ENCODE results near the gene PPM1L. TPM values are rescaled to one million over a fixed set of nuclear protein-coding genes. Genes with fewer than 3 reads are reported as not detected.

PPM1L gene
- total RNA-seq: 3.6 and 4.5 TPM in 2 replicates

GRCh38 chr3:160755776-160756304 lies at the start of gene PPM1L:
Gene PPM1L (plus strand): TSS chr3:160756231.

GRCh38 chr3:161104561-161105551 lies 348.8 kb downstream of the PPM1L start, which contains the start of gene B3GALNT1:
Gene B3GALNT1 (minus strand): TSS chr3:161105349. CDS start chr3:161086754, 18,595 bp downstream.

Other genes with a start within 250 kb of the PPM1L start
- gene KPNA4, start 190.7 kb upstream of the PPM1L start, total RNA-seq: 66.2 and 79.5 TPM in 2 replicates
- gene ARL14, start 79.1 kb upstream of the PPM1L start, total RNA-seq: 0.22 TPM in 1 of 2 replicates, not detected in the other

Data from thoracic aorta endothelial cell (primary cell).